ENCODE data around the gene TOX2. TPM values are rescaled to one million over a fixed set of nuclear protein-coding genes. Genes with fewer than 3 reads are reported as not detected.

Gene TOX2
- total RNA-seq, 1 experiment from 2014 or later: 1.7 TPM

GRCh38 chr20:43916073-43916880, 1.6 kb downstream of the TOX2 start:
- H3K4me1 ChIP-seq (ENCODE audit: insufficient read depth, low read length): no peaks in the 10 kb centered on the region
- H2AK5ac ChIP-seq (ENCODE audit: insufficient read length, low read length): no peak overlapping the region
- peak overlapping the region; percentile 86 for H3K4me2 ChIP-seq (ENCODE audit: insufficient read depth, insufficient read length, low read length)
- no peak overlapping the region for H4K5ac ChIP-seq (ENCODE audit: insufficient read length, low read depth, low read length)
- H2BK20ac ChIP-seq (ENCODE audit: low read depth, low read length, poor library complexity, severe bottlenecking): no peak overlapping the region
- H3K4ac ChIP-seq (ENCODE audit: low read depth, low read length): no peak overlapping the region
- no peak overlapping the region for H3T11ph ChIP-seq (ENCODE audit: low read length)
- no peak overlapping the region for H4K91ac ChIP-seq (ENCODE audit: insufficient read length, low read depth, low read length)
- TF ChIP-seq CTCF (conservative IDR thresholded peaks at IDR 0.05): no peak
- DNase-seq: no peak
- peak overlapping the region; percentile 71 to 90 for H3K4me3 Mint-ChIP-seq
- H3K4me1 Mint-ChIP-seq: peaks cover 14 to 18% of the 10 kb centered on the region in 2 experiments
- H2BK12ac ChIP-seq (ENCODE audit: insufficient read length, low read depth, low read length): no peak overlapping the region
- H3K9ac ChIP-seq (ENCODE audit: extremely low read depth, insufficient read length, low read length): no peak overlapping the region
- H3K9me3 Mint-ChIP-seq: peaks cover 16% of the 10 kb centered on the region in 2 experiments; a peak in 4 of 5 replicates
- H3K9me3 ChIP-seq (ENCODE audit: control insufficient read depth, low read depth, low read length): no peaks in the 10 kb centered on the region
- H3K23me2 ChIP-seq (ENCODE audit: insufficient read length, low read depth, low read length, poor library complexity, severe bottlenecking): peaks cover 19% of the 10 kb centered on the region
- no peaks in the 10 kb centered on the region for H3K79me1 ChIP-seq (ENCODE audit: insufficient read depth, low read depth, low read length, poor library complexity, severe bottlenecking)
- H3K56ac ChIP-seq (ENCODE audit: insufficient read length, low read depth, low read length): no peak overlapping the region
- no peak overlapping the region for H2BK15ac ChIP-seq (ENCODE audit: low read depth, low read length)
- H3K27ac Mint-ChIP-seq: no peak overlapping the region
- WGBS (ENCODE audit: extremely low coverage, insufficient read length, low lambda C conversion rate): no CpG with 5 or more reads among the region's 50 CpGs
- H4K20me1 ChIP-seq (ENCODE audit: control insufficient read depth, insufficient read depth, insufficient read length): peaks cover 3% of the 10 kb centered on the region
- H2BK120ac ChIP-seq (ENCODE audit: low read depth, low read length, poor library complexity, severe bottlenecking): no peak overlapping the region
- no peak overlapping the region for H2BK5ac ChIP-seq (ENCODE audit: insufficient read length, low read length)
- no peak overlapping the region for H2AFZ ChIP-seq (ENCODE audit: low read length)
- H3K14ac ChIP-seq (ENCODE audit: insufficient read depth, low read length): no peak overlapping the region
- no peak overlapping the region for H4K8ac ChIP-seq (replicated peaks; ENCODE audit: insufficient read length, low read depth, low read length)
- no peak overlapping the region for H3K23ac ChIP-seq (ENCODE audit: insufficient read length, low read depth, low read length)
- no peak overlapping the region for H3K18ac ChIP-seq (ENCODE audit: insufficient read length, low read depth, low read length)
- peaks cover 0 to 4% (median 0%) of the 10 kb centered on the region in 3 experiments; a peak in 3 of 7 replicates for H3K36me3 Mint-ChIP-seq (ENCODE audit: insufficient read depth in 1 of 3, low read depth in 3 of 3)
- no peak overlapping the region for H3K27ac ChIP-seq (ENCODE audit: insufficient read length, low read depth, low read length)
- no peaks in the 10 kb centered on the region for H3K79me2 ChIP-seq (ENCODE audit: insufficient read depth, low read length)
- peaks cover 18% of the 10 kb centered on the region; the same call in 1 of the 2 replicates for H3K27me3 ChIP-seq (ENCODE audit: insufficient read depth, low read length)
- peaks cover 66% of the 10 kb centered on the region for H3K27me3 Mint-ChIP-seq (ENCODE audit: low read depth)
